Uterus (tissue), 4 donors: ENCODE data around the gene GCSAM. TPM values are rescaled to one million over a fixed set of nuclear protein-coding genes. Genes with fewer than 3 reads are reported as not detected.

Experiments
- DNase-seq, 2 donors: peaks; one replicate each; pipeline ENCODE4 v3.0.0-alpha.2; 2019 to 2020
- H3K27ac ChIP-seq, 2 donors: fragments of 200-600 bp; sonication (generic); 1 replicate in 1 of 2; 2 replicates in 1 of 2; pipeline ENCODE4 v1.5.1; 2016 to 2018
- H3K27me3 ChIP-seq, 2 donors: fragments of 200-600 bp; sonication (generic); one replicate each; pipeline ENCODE4 v1.5.1; 2018 to 2019; ENCODE audit warnings: control low read depth in 1 of 2
- H3K36me3 ChIP-seq, 2 donors: fragments of 200-600 bp; sonication (generic); one replicate each; pipeline ENCODE4 v1.5.1; 2019; ENCODE audit warnings: control low read depth in 1 of 2
- H3K4me1 ChIP-seq, 2 donors: fragments of 200-600 bp; sonication (generic); one replicate each; pipeline ENCODE4 v1.5.1; 2018 to 2019; ENCODE audit warnings: control low read depth in 1 of 2
- H3K4me3 ChIP-seq, 2 donors: fragments of 200-600 bp; sonication (generic); 1 replicate in 1 of 2; 2 replicates in 1 of 2; pipeline ENCODE4 v1.5.1; 2018 to 2019; ENCODE audit warnings: mild to moderate bottlenecking in 1 of 2
- H3K9me3 ChIP-seq, 2 donors: fragments of 200-600 bp; sonication (generic); one replicate each; pipeline ENCODE4 v1.5.1; 2019; ENCODE audit warnings: control low read depth in 1 of 2
- CTCF ChIP-seq, 4 experiments: fragments of 200-600 bp in 2 of 4; fragments of 450-650 bp in 2 of 4; sonication (generic) in 2 of 4; IDR thresholded peaks; one replicate each; pipeline ENCODE4 v1.5.1; 2016 to 2019; ENCODE audit warnings: antibody characterized with exemption in 4 of 4, mild to moderate bottlenecking in 2 of 4, moderate library complexity in 1 of 4
- POLR2A ChIP-seq, 2 donors: fragments of 450-650 bp; IDR thresholded peaks; one replicate each; pipeline ENCODE4 v1.6.1; 2016; ENCODE audit warnings: antibody characterized with exemption in 2 of 2, mild to moderate bottlenecking in 1 of 2, moderate library complexity in 1 of 2
- intact Hi-C: fragments of 100-400 bp; cut with DNase I; formaldehyde crosslinking; loops from one replicate; pipeline ENCODE4 v1.15.1; 2023; ENCODE audit warnings: low total_unique reads
- total RNA-seq, 4 donors: library from RNA; depleted of rRNA in 3 of 4; stranded (reverse); fragments of >200 nt in 3 of 4; gene quantifications; one replicate each; pipeline versions ENCODE4 v1.1.0 to v1.2.4, GENCODE V29; 2014 to 2023
- donor health status: DM: yes; HTN: yes; CAD: no.

Gene GCSAM
- total RNA-seq, 4 donors from 2014 or later: 0.14 TPM; not detected in 3

GRCh38 chr3:112109322-112109721 is 23.7 kb downstream of the GCSAM start:
- Histone ChIP-seq H3K4me1 (no peaks in the 10 kb centered on the region), H3K27ac (no peak overlapping the region), H3K27me3 (no peaks in the 10 kb centered on the region), H3K36me3 (no peaks in the 10 kb centered on the region), H3K4me3 (no peak overlapping the region), H3K9me3 (no peaks in the 10 kb centered on the region)
- TF ChIP-seq CTCF (IDR thresholded peaks at IDR 0.05) (no peak), POLR2A (IDR thresholded peaks at IDR 0.05) (no peak)
- intact Hi-C loops: no loop called here
- DNase-seq: no peak

GRCh38 chr3:112104774-112105173 is 28.3 kb downstream of the GCSAM start:
- Histone ChIP-seq H3K27me3 (no peaks in the 10 kb centered on the region), H3K9me3 (no peaks in the 10 kb centered on the region), H3K27ac (no peak overlapping the region), H3K36me3 (no peaks in the 10 kb centered on the region), H3K4me1 (no peaks in the 10 kb centered on the region), H3K4me3 (no peak overlapping the region)
- no peak for DNase-seq
- no peak for TF ChIP-seq POLR2A (IDR thresholded peaks at IDR 0.05)
- no peak for TF ChIP-seq CTCF (IDR thresholded peaks at IDR 0.05)
- intact Hi-C loops: no loop called here

- Histone ChIP-seq H3K27me3 (no peaks in the 10 kb centered on the region), H3K27ac (no peak overlapping the region), H3K4me1 (no peaks in the 10 kb centered on the region), H3K9me3 (no peaks in the 10 kb centered on the region), H3K4me3 (no peak overlapping the region), H3K36me3 (no peaks in the 10 kb centered on the region)
- TF ChIP-seq POLR2A (IDR thresholded peaks at IDR 0.05) (no peak), CTCF (IDR thresholded peaks at IDR 0.05) (no peak)
- intact Hi-C loops: no loop called here
- DNase-seq: no peak
Measured at GRCh38 chr3:112101916-112102315, 31.1 kb downstream of the GCSAM start.

- H3K36me3 ChIP-seq: no peaks in the 10 kb centered on the region
- H3K27me3 ChIP-seq: no peaks in the 10 kb centered on the region
- no peak for DNase-seq
- no peak for TF ChIP-seq POLR2A (IDR thresholded peaks at IDR 0.05)
- no peak for TF ChIP-seq CTCF (IDR thresholded peaks at IDR 0.05)
- H3K4me1 ChIP-seq: no peaks in the 10 kb centered on the region
- H3K9me3 ChIP-seq: no peaks in the 10 kb centered on the region
- intact Hi-C loops: no loop called here
- no peak overlapping the region for H3K4me3 ChIP-seq
- H3K27ac ChIP-seq: no peak overlapping the region
Measured at GRCh38 chr3:112097378-112097777, 35.7 kb downstream of the GCSAM start.

GRCh38 chr3:112096176-112096575 is 36.9 kb downstream of the GCSAM start:
- Histone ChIP-seq H3K9me3 (no peaks in the 10 kb centered on the region), H3K27me3 (no peaks in the 10 kb centered on the region), H3K27ac (no peak overlapping the region), H3K4me1 (no peaks in the 10 kb centered on the region), H3K4me3 (no peak overlapping the region), H3K36me3 (no peaks in the 10 kb centered on the region)
- intact Hi-C loops: no loop called here
- TF ChIP-seq CTCF (IDR thresholded peaks at IDR 0.05) (no peak), POLR2A (IDR thresholded peaks at IDR 0.05) (no peak)
- no peak for DNase-seq
